NB4 (cell line): ENCODE measurements around the gene SLC51B.

Source experiments
- POLR2A ChIP-seq: IDR thresholded peaks from 2 replicates; pipeline ENCODE4 v1.6.1; 2011; ENCODE audit warnings: mild to moderate bottlenecking; ENCODE audit not compliant: insufficient read length; ENCODE audit errors: extremely low read depth
- TF ChIP-seq, protein P1 (sequence below): IDR thresholded peaks from one replicate; pipeline ENCODE4 v1.5.1; 2012; ENCODE audit warnings: low read depth, low read length

DNA sequence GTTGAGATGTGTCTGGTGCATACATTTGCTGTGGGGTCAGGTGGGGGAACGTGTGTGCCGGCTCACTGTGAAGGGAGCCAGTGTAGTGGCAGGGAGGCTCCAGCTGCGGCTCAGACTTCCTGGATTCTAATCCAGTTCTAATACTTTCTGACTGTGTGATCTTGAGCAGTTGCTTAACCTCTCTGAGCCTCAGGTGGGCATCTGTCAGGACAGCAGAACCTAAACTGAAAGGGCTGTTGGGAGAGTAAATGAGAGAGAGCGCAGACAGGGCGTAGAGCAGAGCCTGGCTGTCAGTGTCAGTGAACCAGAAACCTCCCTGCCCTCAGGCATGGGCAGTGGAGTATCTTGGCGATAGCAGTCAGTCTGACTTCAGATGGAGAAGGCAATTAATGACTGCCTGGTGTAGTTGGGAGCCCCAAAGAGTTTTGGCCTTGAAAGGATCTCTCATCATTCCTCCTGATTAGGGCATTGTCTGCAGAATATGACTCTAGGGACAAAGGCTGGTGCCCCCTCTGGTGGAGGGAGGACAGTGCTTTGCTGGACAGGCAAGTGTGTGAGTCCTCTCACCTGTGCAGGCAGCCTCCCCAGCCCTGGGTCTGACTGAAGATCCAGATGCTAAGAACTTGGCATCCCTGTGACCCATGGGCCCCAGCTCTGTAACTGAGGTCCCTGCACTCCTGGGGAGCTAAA lies 40.9 kb downstream of the SLC51B start:
- TF ChIP-seq, protein P1, sequence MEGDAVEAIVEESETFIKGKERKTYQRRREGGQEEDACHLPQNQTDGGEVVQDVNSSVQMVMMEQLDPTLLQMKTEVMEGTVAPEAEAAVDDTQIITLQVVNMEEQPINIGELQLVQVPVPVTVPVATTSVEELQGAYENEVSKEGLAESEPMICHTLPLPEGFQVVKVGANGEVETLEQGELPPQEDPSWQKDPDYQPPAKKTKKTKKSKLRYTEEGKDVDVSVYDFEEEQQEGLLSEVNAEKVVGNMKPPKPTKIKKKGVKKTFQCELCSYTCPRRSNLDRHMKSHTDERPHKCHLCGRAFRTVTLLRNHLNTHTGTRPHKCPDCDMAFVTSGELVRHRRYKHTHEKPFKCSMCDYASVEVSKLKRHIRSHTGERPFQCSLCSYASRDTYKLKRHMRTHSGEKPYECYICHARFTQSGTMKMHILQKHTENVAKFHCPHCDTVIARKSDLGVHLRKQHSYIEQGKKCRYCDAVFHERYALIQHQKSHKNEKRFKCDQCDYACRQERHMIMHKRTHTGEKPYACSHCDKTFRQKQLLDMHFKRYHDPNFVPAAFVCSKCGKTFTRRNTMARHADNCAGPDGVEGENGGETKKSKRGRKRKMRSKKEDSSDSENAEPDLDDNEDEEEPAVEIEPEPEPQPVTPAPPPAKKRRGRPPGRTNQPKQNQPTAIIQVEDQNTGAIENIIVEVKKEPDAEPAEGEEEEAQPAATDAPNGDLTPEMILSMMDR = peak; percentile 60
- no peak for TF ChIP-seq POLR2A
